Retinal pigment epithelial cell (primary cell): Measurements from ENCODE around the gene MFSD1.

Experiments
- DNase-seq: peaks from one replicate; pipeline ENCODE4 v3.0.0-alpha.2; 2010; ENCODE audit warnings: low read depth
- H3K4me3 ChIP-seq: 2 replicates; pipeline ENCODE4 v1.5.1; 2011; ENCODE audit warnings: mild to moderate bottlenecking, low read length, control low read depth, moderate library complexity
- CTCF ChIP-seq: conservative IDR thresholded peaks from 2 replicates; pipeline ENCODE4 v1.5.1; 2011; ENCODE audit warnings: low read depth, low read length, control low read depth, inconsistent platforms

Gene MFSD1

DNA sequence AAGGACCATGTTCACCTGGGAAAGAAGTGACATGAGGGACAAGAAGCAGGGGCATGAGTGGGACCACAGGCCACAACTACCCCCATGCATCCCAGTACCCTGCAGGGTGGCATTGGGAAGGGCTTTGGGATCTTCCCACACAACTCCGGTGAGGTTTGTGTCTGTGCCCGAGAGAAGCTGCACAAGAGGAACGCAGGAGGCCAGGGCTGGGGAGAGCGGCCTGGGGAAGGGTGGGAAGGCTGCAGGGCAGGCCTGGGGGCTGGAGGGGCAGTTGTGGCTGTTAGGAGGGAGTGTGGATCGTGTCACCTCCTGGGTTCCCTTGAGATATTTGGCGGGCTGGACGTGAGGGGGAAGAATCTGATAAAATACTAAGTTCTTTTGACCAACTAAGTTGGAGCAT is 25.3 kb upstream of the MFSD1 start:
- TF ChIP-seq CTCF = no peak
- no peak overlapping the region for H3K4me3 ChIP-seq
- DNase-seq = no peak

GRCh38 chr3:158777161-158777873 is 24.5 kb upstream of the MFSD1 start:
- no peak for DNase-seq
- no peak for TF ChIP-seq CTCF
- H3K4me3 ChIP-seq = no peak overlapping the region

- TF ChIP-seq CTCF = no peak
- H3K4me3 ChIP-seq = no peak overlapping the region
- DNase-seq = no peak
These were observed 21.1 kb upstream of the MFSD1 start for GRCh38 chr3:158780766-158781165.

DNA sequence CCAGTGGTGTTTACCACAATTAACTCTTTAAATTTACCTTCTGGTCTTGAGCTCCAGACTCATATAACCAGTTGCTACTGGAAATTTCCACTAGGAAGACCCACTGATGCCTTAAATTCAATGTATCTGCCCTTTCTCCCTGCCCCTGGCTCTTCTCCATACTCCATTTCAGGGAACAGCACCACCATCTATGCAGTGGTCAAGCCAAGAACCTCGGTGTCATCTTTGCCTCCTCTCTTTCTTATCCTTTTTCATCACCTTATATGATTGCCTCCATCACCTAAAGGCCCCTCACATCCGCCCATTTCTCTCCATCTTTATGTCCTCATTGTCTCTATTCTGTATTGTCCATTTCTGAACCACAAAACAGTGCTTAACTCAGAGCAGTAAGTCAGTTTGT is 20.7 kb upstream of the MFSD1 start:
- TF ChIP-seq CTCF = no peak
- no peak for DNase-seq
- no peak overlapping the region for H3K4me3 ChIP-seq

DNA sequence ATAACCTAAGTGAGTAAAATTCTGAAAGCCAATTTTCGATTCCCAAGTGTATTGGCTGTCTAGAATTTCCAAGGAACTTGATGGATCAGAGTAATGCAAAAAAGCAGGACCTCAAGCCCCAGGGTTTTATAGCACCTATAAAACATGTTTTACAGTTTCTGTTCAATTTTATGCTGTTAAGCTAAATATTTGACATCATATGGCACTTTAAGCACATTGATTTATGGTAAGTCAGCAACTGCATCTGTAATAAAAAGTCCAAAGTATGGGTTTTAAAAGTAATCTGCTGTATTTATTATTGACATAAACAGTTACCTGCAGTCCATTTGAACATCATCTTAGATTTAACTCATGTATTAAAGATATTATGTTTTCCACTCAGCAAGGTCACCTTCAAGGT is 20.0 kb upstream of the MFSD1 start:
- no peak overlapping the region for H3K4me3 ChIP-seq
- no peak for TF ChIP-seq CTCF
- no peak for DNase-seq

DNA sequence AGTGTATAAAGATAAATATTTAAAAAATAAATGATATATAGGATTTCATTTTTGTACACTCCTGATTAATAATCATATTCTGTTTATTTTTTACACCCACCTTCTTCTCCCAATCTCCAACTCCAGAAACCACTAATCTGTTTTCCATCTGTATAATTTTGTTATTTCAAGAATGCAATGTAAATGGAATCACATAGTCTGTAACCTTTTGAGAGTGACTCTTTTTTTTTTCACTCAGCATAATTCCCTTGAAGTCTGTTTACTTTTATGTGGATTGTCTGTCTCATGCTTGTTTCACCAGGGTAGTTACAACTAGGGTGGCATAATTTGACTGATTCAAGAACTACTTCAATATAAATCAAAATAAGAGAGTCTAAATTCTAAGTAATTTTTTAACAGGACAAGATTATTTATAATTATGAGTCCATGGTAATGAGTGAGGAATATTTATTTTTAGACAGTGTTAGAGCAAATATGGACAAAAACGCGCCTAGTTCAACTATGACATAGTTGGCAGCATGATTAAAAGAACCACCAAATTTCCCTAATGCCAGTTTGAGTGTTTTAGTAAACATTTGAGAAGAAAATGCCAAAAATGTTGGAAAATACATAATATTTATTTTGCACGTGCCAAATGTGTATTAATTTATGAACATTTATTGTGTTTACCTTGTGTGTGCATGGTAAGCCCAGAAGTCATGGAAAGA is 19.4 kb upstream of the MFSD1 start:
- DNase-seq = no peak
- no peak overlapping the region for H3K4me3 ChIP-seq
- TF ChIP-seq CTCF = no peak

GRCh38 chr3:158783051-158783450 is 18.8 kb upstream of the MFSD1 start:
- DNase-seq = no peak

More at GRCh38 chr3:158783051-158783450, 18.8 kb upstream of the MFSD1 start:
- no peak overlapping the region for H3K4me3 ChIP-seq
- no peak for TF ChIP-seq CTCF
